NCI-H146 (cell line): ENCODE measurements around the gene ANKRD63.

Experiments used
- DNase-seq: peaks from one replicate; lab custom pipeline; 2025; lab: John Stamatoyannopoulos, UW

Gene ANKRD63

GRCh38 chr15:40295877-40296560 is 13.2 kb upstream of the ANKRD63 start:
- no peak for DNase-seq

GRCh38 chr15:40295297-40295696 is 12.4 kb upstream of the ANKRD63 start:
- DNase-seq: no peak

- DNase-seq: no peak
Measured at GRCh38 chr15:40293905-40294895, 11.3 kb upstream of the ANKRD63 start.

GRCh38 chr15:40293006-40293405 is 10.1 kb upstream of the ANKRD63 start:
- no peak for DNase-seq

- DNase-seq: no peak
Measured at GRCh38 chr15:40292246-40292645, 9.4 kb upstream of the ANKRD63 start.

- DNase-seq: peak; percentile 61
Measured at GRCh38 chr15:40290918-40291574, 8.2 kb upstream of the ANKRD63 start.

GRCh38 chr15:40290545-40290917 is 7.7 kb upstream of the ANKRD63 start:
- DNase-seq: no peak

- no peak for DNase-seq
Measured at GRCh38 chr15:40289140-40289775, 6.4 kb upstream of the ANKRD63 start.

GRCh38 chr15:40287968-40288367 is 5.1 kb upstream of the ANKRD63 start:
- DNase-seq: no peak

GRCh38 chr15:40287505-40287904 is 4.6 kb upstream of the ANKRD63 start:
- DNase-seq: no peak

GRCh38 chr15:40286794-40287193 is 3.9 kb upstream of the ANKRD63 start:
- no peak for DNase-seq

- no peak for DNase-seq
Measured at GRCh38 chr15:40286061-40286532, 3.2 kb upstream of the ANKRD63 start.

GRCh38 chr15:40285554-40286011 is 2.7 kb upstream of the ANKRD63 start:
- DNase-seq: no peak

- DNase-seq: no peak
Measured at GRCh38 chr15:40285151-40285550, 2.3 kb upstream of the ANKRD63 start.

GRCh38 chr15:40283615-40284300 is 894 bp upstream of the ANKRD63 start:
- no peak for DNase-seq

GRCh38 chr15:40282147-40282868 is 556 bp downstream of the ANKRD63 start:
- DNase-seq: peak; percentile 61

GRCh38 chr15:40281801-40282146 is 1.1 kb downstream of the ANKRD63 start:
- no peak for DNase-seq

- no peak for DNase-seq
Measured at GRCh38 chr15:40281057-40281800, 1.6 kb downstream of the ANKRD63 start.

- DNase-seq: no peak
Measured at GRCh38 chr15:40280260-40281056, 2.4 kb downstream of the ANKRD63 start.
